Astrocyte of the cerebellum (primary cell): ENCODE data around the gene DNMT3A.

Source experiments
- DNase-seq: peaks from one replicate; pipeline ENCODE4 v3.0.0-alpha.2; 2011; ENCODE audit warnings: low read depth
- H3K4me3 ChIP-seq: 2 replicates; pipeline ENCODE4 v1.5.1; 2011; ENCODE audit warnings: mild to moderate bottlenecking, low read depth, low read length, moderate library complexity
- in situ Hi-C: cut with HindIII; loops from 2 replicates; pipeline ENCODE4 v1.10.0; 2017; ENCODE audit warnings: low sequenced_read_pairs
- TF ChIP-seq, protein P1 (sequence below): IDR thresholded peaks from 2 replicates; pipeline ENCODE4 v1.5.1; 2012; ENCODE audit warnings: low read length, low read depth, moderate library complexity, mild to moderate bottlenecking; ENCODE audit errors: missing control alignments

Gene DNMT3A

DNA sequence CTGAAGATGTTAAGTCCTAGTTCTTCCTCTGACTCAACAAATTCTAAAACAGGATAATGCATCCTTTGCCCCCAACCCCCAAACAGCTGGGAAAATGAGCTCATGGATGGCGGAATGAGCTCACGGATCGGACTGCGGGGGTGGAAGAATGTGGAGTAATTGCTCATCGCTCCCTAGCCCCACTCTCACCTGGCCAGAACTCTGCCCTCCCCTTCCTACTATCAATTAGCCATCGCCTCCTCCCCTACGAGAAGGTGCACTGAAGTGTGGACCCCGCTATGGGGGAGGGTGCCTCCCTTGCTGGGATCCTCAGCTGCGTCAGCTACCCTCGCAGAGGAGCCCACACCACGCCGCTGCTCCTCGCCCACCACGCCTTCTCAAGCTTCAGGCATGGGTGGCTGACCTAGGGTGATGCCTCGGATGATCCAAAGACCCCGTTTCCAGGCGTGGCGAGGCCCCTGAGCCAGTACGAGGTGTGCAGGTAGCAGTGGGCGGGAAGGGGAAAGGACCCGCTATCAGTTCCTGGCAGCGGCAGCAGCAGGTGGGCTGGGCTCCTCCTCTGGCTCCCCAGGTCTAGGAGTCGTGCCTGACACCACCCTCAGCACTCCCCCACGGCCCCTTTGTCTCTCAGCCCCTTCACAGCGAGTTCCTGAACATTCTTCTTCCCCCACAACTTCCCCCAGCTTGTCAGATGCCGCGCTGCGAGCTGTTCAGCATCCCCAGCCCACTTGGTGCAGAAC, 91.2 kb downstream of the DNMT3A start:
- in situ Hi-C loops, result no loop called here
- TF ChIP-seq, protein P1, sequence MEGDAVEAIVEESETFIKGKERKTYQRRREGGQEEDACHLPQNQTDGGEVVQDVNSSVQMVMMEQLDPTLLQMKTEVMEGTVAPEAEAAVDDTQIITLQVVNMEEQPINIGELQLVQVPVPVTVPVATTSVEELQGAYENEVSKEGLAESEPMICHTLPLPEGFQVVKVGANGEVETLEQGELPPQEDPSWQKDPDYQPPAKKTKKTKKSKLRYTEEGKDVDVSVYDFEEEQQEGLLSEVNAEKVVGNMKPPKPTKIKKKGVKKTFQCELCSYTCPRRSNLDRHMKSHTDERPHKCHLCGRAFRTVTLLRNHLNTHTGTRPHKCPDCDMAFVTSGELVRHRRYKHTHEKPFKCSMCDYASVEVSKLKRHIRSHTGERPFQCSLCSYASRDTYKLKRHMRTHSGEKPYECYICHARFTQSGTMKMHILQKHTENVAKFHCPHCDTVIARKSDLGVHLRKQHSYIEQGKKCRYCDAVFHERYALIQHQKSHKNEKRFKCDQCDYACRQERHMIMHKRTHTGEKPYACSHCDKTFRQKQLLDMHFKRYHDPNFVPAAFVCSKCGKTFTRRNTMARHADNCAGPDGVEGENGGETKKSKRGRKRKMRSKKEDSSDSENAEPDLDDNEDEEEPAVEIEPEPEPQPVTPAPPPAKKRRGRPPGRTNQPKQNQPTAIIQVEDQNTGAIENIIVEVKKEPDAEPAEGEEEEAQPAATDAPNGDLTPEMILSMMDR, result no peak
- DNase-seq, result no peak
- H3K4me3 ChIP-seq, result peak overlapping the region; percentile 46

DNA sequence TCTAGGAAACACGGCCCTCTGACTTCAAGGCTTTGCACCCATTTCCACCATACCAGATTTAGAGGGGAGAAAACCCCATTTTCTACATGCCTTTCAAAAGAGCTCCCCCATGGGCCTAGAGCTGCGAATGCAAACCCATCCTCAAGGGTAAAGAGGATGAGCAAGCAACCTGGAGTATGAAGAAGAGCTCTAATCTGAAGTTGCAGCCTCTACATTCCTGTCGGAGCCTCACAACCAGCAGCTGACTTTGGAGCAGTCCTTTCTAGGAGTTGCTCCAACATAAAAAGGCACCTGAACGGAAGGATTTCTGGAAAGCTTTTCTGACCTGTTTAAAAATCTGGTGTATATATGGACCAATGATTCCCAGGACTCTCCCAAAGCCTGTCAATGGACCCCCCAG, 91.9 kb downstream of the DNMT3A start:
- TF ChIP-seq, protein P1, result no peak
- in situ Hi-C loops, result no loop called here
- H3K4me3 ChIP-seq, result no peak overlapping the region
- DNase-seq, result no peak

DNA sequence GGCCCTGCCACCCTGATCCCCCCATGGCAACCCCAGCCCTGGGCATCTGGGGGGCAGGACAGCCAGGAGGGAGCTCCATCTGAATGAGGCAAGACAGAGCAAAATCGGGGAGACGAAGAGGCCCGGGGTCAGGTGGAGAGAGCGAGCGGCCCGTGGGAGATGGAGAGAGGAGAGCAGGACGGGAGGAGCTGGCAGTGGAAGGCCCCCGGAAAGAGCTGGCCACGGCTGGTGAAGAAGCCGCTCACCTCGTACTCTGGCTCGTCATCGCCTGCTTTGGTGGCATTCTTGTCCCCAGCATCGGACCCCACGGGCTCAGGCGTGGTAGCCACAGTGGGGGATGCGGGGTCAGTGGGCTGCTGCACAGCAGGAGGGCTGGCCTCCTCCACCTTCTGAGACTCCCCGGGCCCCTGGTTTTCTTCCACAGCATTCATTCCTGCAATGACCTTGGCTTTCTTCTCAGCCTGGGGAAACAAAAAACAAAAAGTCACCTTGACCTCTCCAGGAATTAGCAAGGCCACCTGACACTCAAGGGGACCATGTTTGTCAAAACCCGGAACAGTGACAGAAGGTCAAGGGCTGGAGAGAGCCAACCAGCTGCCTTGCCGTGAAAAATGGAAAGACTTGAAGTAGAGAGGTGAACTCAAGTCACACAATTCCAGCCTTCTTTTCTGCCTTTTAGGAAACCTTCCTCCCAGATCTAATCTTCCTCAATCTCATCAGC, 93.8 kb downstream of the DNMT3A start:
- no peak overlapping the region for H3K4me3 ChIP-seq
- TF ChIP-seq, protein P1, result no peak
- in situ Hi-C loops, result no loop called here
- no peak for DNase-seq

DNA sequence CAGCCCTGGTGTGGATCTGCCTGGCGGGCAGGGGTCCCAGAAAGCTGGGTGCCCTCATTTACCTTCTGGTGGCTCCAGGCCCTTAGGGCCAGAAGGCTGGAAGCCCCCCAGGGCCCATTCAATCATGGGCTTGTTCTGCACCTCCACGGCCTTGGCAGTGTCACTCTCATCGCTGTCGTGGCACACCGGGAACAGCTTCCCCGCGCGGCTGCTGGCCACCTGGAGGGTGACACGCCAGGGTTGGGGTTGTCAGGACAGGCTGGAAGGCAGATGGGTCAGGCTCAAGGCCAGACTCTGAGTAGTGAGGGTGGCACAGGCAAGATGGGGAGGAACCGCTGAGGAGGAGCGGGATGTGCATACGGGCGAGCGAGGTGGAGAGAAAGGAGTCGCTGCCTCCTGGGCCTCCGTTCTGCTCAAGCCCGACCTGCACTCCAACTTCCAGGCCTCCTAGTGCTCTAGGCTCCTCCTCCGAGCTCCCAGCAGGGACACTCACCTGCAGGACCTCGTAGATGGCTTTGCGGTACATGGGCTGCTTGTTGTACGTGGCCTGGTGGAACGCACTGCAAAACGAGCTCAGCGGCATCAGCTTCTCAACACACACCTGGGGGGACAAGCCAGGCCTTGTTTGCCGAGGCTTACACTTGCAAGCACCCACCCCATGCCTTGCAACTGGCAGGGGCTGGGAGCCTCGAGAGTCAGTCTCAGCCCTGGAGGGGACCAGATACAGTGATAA, 95.0 kb downstream of the DNMT3A start:
- no peak for DNase-seq
- TF ChIP-seq, protein P1, result no peak
- in situ Hi-C loops, result no loop called here
- no peak overlapping the region for H3K4me3 ChIP-seq

DNA sequence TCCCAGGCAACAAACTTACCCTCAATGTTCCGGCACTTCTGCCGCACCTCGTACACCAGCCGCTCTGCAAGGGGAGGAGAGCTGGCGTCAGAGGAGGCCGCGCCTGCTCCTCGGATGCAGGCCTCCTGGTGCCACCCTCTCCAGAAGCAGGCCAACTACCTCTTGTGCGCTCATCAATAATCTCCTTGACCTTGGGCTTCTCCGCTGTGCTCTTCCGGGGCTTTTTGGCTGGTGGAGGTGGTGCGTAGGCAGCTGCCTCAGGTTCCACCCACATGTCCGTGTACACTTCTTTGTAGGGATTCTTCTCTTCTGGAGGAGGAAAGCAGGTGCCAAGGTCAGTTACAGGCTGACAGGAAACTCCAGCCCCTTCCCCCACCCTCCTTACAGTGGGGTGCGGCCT, 95.7 kb downstream of the DNMT3A start:
- H3K4me3 ChIP-seq, result no peak overlapping the region
- no peak for DNase-seq
- TF ChIP-seq, protein P1, result no peak
- in situ Hi-C loops, result no loop called here

DNA sequence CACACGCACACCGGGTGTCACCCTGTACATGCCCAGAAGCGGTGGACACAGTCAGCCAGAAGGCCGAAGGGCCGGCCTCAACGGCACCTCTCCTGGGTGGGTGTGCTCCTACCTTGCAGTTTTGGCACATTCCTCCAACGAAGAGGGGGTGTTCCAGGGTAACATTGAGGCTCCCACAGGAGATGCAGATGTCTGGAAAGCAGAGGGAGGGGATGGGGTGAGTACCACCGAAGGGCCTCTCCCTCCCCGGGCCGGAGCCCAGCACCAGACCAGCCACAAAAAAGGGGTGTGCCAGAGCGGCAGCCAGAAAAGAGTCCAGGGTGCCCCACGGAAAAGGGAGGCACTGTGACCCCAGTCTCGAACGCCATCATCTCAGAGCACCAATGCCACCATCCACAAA, 96.6 kb downstream of the DNMT3A start:
- TF ChIP-seq, protein P1, result no peak
- in situ Hi-C loops, result no loop called here
- no peak overlapping the region for H3K4me3 ChIP-seq
- DNase-seq, result no peak
